BE2C (cell line): ENCODE results near the gene NOX5.

Experiments
- DNase-seq: peaks from one replicate; pipeline ENCODE4 v3.0.0-alpha.2; 2020
- H3K27me3 ChIP-seq: fragments of 250-450 bp; sonication (Bioruptor Pico); 2 replicates; pipeline ENCODE4 v1.5.1; 2020; ENCODE audit warnings: mild to moderate bottlenecking
- H3K36me3 ChIP-seq: fragments of 250-450 bp; sonication (Bioruptor Pico); 2 replicates; pipeline ENCODE4 v1.5.1; 2020; ENCODE audit warnings: mild to moderate bottlenecking
- H3K4me1 ChIP-seq: fragments of 250-450 bp; sonication (Bioruptor Pico); 2 replicates; pipeline ENCODE4 v1.5.1; 2020
- H3K4me3 ChIP-seq: 2 replicates; pipeline ENCODE4 v1.5.1; 2011; ENCODE audit warnings: low read depth, low read length
- H3K9me3 ChIP-seq: fragments of 250-450 bp; sonication (Bioruptor Pico); 2 replicates; pipeline ENCODE4 v1.5.1; 2020
- TF ChIP-seq, protein P1 (sequence below): IDR thresholded peaks from 2 replicates; pipeline ENCODE4 v1.5.1; 2012; ENCODE audit warnings: mild to moderate bottlenecking, low read depth, low read length

The NOX5 gene

DNA sequence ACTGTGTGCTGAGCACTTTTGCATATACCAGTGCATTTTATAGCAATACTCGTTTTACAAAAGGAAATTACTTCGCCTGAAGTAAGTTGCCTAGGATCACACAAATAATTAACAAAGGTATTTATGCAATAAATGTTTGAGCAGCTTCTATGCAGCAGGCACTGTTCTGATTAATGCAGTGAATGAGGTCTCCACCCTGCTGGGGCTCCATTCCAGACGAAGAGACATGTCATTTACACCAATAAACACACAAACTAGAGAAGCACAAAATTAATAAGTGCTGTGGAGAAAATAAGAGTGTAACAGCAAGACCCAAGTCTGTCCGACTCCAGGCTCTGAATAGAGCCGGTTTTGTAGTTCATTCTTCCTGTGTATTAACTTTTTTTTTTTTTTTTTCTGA lies 17.5 kb downstream of the NOX5 start:
- peak overlapping the region; percentile 63 for H3K4me3 ChIP-seq
- no peaks in the 10 kb centered on the region for H3K9me3 ChIP-seq
- TF ChIP-seq, protein P1, sequence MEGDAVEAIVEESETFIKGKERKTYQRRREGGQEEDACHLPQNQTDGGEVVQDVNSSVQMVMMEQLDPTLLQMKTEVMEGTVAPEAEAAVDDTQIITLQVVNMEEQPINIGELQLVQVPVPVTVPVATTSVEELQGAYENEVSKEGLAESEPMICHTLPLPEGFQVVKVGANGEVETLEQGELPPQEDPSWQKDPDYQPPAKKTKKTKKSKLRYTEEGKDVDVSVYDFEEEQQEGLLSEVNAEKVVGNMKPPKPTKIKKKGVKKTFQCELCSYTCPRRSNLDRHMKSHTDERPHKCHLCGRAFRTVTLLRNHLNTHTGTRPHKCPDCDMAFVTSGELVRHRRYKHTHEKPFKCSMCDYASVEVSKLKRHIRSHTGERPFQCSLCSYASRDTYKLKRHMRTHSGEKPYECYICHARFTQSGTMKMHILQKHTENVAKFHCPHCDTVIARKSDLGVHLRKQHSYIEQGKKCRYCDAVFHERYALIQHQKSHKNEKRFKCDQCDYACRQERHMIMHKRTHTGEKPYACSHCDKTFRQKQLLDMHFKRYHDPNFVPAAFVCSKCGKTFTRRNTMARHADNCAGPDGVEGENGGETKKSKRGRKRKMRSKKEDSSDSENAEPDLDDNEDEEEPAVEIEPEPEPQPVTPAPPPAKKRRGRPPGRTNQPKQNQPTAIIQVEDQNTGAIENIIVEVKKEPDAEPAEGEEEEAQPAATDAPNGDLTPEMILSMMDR: no peak
- no peaks in the 10 kb centered on the region for H3K27me3 ChIP-seq
- no peaks in the 10 kb centered on the region for H3K4me1 ChIP-seq
- DNase-seq: no peak
- H3K36me3 ChIP-seq: no peaks in the 10 kb centered on the region

DNA sequence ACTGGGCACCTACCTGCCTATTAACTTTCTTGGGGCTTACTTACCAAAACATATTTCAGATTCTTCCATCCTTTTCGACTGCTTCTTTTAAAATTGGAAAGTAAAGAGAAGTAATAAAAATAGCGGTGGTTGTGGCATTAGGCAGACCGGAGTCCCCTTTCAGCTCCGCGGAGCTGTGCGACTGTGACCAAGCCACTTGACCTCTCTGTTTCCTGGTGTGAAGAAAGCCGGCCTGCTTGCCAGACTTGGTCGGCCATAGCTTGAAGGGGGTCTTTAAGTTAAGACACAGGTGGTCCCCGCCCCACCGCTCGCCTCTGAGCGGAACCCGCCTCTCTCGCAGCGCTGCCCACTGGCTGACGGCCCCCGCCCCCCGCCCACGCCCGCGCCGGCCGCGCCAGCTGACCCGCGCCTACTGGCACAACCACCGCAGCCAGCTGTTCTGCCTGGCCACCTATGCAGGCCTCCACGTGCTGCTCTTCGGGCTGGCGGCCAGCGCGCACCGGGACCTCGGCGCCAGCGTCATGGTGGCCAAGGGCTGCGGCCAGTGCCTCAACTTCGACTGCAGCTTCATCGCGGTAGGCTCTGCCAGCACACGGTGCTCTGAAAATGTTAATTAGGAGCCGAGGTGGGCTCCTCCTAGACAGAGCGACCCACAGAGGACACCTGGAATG lies 18.3 kb downstream of the NOX5 start:
- TF ChIP-seq, protein P1: no peak

DNA sequence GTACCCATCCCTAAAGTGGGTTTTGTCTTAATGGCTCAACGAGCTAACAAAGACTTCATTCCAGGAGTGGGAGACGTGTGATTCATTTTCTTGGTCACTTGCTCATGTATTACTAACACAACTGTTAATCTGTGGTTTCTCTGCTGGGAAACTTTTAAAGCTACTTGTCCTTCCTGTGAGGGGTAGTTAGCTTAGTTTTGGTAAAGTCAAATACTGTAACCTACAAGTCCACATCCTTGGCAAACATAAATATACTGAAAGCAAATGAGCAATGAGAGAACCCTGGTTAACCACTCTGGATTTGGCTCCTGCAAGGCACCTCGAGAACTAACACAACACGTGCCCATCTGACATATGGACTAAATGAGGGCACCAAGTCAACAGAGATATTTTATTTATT lies 19.9 kb downstream of the NOX5 start:
- no peak for DNase-seq
- Histone ChIP-seq H3K4me1 (no peaks in the 10 kb centered on the region), H3K36me3 (no peaks in the 10 kb centered on the region), H3K27me3 (no peaks in the 10 kb centered on the region), H3K9me3 (no peaks in the 10 kb centered on the region), H3K4me3 (no peak overlapping the region)
- TF ChIP-seq, protein P1: no peak

More for the DNA sequence above, 18.3 kb downstream of the NOX5 start:
- Histone ChIP-seq H3K4me1 (no peaks in the 10 kb centered on the region), H3K27me3 (no peaks in the 10 kb centered on the region), H3K36me3 (no peaks in the 10 kb centered on the region), H3K9me3 (no peaks in the 10 kb centered on the region), H3K4me3 (no peak overlapping the region)
- no peak for DNase-seq

DNA sequence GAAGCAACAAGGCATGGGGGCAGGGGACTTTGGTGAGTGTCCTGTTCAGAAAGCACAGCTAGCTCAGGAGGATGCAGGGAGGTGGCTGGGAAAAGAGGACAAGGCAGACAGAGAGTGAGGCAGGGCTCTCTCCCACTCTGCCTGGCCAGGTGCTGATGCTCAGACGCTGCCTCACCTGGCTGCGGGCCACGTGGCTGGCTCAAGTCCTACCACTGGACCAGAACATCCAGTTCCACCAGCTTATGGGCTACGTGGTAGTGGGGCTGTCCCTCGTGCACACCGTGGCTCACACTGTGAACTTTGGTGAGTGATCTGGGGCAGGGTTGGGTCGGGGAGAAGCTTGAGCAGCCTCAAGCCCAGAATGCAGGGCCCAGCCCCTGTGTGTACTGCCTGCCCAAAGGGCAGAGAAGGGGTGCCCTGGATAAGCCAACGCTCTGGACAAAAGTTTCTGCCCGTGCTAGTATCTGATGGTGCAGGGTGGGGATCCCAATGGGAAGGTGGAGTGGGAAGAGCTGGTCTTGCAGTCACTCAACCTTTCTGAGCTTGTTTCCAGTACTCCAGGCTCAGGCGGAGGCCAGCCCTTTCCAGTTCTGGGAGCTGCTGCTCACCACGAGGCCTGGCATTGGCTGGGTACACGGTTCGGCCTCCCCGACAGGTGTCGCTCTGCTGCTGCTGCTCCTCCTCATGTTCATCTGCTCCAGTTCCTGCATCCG lies 20.9 kb downstream of the NOX5 start:
- no peaks in the 10 kb centered on the region for H3K27me3 ChIP-seq
- DNase-seq: peak; percentile 46
- H3K4me3 ChIP-seq: no peak overlapping the region
- H3K36me3 ChIP-seq: no peaks in the 10 kb centered on the region
- TF ChIP-seq, protein P1: peak; percentile 53
- no peaks in the 10 kb centered on the region for H3K4me1 ChIP-seq
- H3K9me3 ChIP-seq: no peaks in the 10 kb centered on the region

DNA sequence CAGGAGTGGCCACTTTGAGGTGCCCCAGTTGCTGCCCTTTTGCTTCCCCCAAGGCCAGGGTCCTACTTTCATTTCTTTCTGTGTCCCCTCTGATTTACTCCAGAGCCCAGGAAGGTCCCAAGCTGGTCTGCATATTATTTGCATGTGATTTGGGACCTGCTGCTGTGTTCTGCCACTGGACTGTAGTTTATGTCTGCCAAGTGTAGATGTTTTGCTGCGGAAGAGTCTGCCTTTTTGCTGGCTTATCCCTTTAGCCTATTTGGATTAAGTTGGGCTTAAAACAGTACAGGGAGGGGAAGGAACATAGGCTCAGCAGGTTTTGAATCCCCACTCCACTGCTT lies 21.4 kb downstream of the NOX5 start:
- H3K36me3 ChIP-seq: no peaks in the 10 kb centered on the region
- H3K27me3 ChIP-seq: no peaks in the 10 kb centered on the region
- TF ChIP-seq, protein P1: no peak
- no peak overlapping the region for H3K4me3 ChIP-seq
- no peak for DNase-seq
- no peaks in the 10 kb centered on the region for H3K4me1 ChIP-seq
- no peaks in the 10 kb centered on the region for H3K9me3 ChIP-seq

DNA sequence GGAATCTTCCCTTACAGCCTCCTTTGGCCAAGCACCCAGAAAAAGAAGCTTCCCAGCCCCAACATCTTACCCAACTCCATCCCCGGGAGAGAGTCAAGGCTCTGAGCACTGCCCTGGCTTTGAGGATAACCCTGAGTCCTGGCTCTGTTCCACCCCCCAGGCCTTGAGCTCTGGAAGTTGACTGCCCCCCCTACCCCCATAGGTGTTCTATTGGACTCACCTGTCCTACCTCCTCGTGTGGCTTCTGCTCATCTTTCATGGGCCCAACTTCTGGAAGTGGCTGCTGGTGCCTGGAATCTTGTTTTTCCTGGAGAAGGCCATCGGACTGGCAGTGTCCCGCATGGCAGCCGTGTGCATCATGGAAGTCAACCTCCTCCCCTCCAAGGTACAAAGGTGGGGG lies 22.3 kb downstream of the NOX5 start:
- H3K4me3 ChIP-seq: no peak overlapping the region
- no peaks in the 10 kb centered on the region for H3K36me3 ChIP-seq
- no peaks in the 10 kb centered on the region for H3K4me1 ChIP-seq
- no peaks in the 10 kb centered on the region for H3K9me3 ChIP-seq
- H3K27me3 ChIP-seq: no peaks in the 10 kb centered on the region
- DNase-seq: no peak
- TF ChIP-seq, protein P1: no peak
